ENCODE measurements around the gene OLFML2B.

DNA sequence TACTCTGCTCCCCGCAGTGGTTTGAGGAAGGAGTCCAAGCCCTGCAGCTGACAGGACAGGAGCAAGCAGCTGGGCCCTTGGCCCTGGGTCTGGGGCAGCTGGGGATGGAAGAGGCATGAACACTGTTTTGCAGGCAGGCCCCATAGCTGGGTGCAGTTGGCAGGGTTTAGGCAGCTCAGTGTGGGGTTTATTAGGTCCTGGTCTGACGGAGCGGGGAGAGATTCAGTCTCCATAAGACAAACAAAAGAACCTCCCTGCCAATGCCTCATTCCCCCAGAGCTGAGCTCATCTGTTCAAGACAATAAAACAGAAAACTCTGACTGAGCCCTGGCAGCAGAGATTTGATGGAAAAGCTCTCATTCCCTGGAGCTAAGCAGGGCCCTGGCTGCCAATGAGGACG lies 37.3 kb downstream of the OLFML2B start:
- TF ChIP-seq, protein P1, sequence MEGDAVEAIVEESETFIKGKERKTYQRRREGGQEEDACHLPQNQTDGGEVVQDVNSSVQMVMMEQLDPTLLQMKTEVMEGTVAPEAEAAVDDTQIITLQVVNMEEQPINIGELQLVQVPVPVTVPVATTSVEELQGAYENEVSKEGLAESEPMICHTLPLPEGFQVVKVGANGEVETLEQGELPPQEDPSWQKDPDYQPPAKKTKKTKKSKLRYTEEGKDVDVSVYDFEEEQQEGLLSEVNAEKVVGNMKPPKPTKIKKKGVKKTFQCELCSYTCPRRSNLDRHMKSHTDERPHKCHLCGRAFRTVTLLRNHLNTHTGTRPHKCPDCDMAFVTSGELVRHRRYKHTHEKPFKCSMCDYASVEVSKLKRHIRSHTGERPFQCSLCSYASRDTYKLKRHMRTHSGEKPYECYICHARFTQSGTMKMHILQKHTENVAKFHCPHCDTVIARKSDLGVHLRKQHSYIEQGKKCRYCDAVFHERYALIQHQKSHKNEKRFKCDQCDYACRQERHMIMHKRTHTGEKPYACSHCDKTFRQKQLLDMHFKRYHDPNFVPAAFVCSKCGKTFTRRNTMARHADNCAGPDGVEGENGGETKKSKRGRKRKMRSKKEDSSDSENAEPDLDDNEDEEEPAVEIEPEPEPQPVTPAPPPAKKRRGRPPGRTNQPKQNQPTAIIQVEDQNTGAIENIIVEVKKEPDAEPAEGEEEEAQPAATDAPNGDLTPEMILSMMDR (conservative IDR thresholded peaks at IDR 0.05; ENCODE audit: low read depth, low read length) = no peak
- no peak for TF ChIP-seq EZH2 (IDR thresholded peaks at IDR 0.05; ENCODE audit: borderline replicate concordance, low read depth, low read length, poor library complexity, severe bottlenecking)
